NOMO-1 treated with dmso at 0.1 percent for 144 hours (cell line): ENCODE data around the gene XIRP1.
A peak's percentile ranks its signal among the peaks of the same experiment; 100 is the strongest.

ENCODE experiments used
- DNase-seq: peaks from one replicate; lab custom pipeline; 2025; ENCODE audit not compliant: unreplicated experiment; lab: John Stamatoyannopoulos, UW

The XIRP1 gene

DNA sequence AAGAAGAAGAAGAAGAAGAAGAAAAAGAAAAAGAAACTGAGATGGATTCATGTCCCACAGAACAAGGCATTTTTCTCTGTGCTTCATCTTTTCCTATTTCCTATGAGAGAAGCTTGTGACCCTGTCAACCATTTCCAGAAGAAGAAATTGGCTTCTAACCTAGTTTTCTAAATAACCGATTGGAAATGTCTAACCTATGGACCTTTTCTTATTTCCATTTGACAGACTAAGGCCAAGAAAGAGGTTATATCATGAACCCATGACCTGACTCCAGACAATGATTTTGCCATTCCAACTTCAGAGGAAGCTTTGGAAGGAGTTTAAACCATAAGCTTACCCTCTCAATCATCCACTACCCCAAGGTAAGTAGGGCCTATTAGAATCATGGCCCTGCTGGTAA is 22.7 kb downstream of the XIRP1 start:
- no peak for DNase-seq

- DNase-seq, result no peak
These were observed 24.1 kb downstream of the XIRP1 start for GRCh38 chr3:39168156-39168780.

- peak; percentile 36 for DNase-seq
These were observed 25.4 kb downstream of the XIRP1 start for GRCh38 chr3:39166932-39167532.

GRCh38 chr3:39166134-39166710 is 26.2 kb downstream of the XIRP1 start:
- no peak for DNase-seq

- no peak for DNase-seq
These were observed 26.9 kb downstream of the XIRP1 start for GRCh38 chr3:39165518-39165917.

DNA sequence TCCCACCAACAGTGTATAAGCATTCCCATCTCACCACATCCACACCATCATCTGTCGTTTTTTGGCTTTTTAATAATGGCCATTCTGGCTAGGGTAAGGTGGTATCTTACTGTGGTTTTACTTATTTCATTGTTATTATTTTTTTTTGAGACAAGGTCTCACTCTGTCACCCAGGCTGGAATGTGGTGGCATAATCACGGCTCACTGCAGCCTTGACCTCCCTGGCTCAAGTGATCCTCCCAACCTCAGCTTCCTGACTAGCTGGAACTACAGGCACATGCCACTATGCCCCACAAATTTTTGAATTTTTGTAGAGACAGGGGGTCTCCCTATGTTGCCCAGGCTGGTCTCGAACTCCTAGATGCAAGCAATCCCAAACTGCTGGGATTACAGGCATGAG is 28.0 kb downstream of the XIRP1 start:
- no peak for DNase-seq

DNA sequence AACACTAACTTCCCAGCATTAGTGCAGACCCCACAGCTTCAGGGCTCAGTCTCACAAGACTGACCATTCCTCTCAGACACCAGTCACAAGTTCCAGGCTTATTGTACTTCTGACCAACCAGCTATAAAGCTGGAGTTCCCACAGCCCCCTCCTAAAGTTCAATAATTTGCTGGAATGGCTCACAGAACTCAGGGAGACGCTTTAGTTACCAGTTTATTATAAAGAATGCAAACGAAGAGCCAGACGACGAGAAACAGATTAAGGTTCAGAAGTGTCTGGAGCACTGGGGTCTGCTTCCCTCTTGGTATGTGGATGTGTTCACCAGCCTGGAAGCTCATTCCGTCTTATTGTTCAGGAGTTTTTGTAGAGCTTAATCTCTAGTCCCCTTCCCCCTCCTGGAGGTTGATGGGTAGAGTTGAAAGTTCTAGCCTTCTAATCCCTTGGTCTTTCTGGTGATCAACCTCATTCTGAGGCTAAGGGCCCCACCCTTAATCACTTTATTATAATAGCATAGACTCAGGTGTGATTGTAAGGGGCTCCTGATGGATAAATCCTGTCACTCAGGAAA is 34.2 kb downstream of the XIRP1 start:
- no peak for DNase-seq

GRCh38 chr3:39157359-39157758 is 35.0 kb downstream of the XIRP1 start:
- no peak for DNase-seq

DNA sequence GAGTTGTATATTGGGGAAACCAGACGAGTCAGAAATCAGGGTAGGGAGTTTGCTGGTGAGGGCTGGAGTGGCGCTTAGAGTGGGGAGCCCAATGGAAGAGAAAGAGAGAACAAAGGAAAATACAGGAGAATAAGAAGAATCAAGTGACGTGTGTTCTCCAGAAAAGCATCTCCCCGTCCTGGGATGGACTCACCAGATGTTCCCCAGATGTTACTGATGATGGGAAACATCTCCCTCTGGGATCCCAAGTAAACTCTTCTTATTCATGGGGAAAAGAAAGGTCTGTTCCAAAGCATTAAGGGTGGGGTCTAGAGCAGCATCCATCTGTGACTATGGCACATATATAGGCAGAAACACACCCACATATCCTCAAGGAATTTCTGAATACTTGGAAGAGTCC is 36.0 kb downstream of the XIRP1 start:
- DNase-seq, result no peak

- no peak for DNase-seq
These were observed 37.9 kb downstream of the XIRP1 start for GRCh38 chr3:39154280-39155021.

DNA sequence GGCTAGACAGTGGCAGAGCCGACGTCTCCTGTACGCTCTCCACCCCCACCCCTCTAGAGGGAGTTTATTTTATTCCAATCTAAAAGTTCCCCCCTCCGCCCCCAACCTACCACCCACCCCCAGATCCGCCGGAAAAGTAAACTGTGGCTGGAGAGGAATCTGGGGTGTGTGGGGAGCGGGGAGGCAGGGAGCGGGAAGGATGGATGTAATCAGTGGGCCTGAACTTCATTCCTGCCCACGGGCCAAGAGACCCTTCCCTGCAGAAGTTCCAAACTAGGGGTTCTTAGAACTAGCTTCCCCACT is 38.5 kb downstream of the XIRP1 start:
- DNase-seq, result no peak

DNA sequence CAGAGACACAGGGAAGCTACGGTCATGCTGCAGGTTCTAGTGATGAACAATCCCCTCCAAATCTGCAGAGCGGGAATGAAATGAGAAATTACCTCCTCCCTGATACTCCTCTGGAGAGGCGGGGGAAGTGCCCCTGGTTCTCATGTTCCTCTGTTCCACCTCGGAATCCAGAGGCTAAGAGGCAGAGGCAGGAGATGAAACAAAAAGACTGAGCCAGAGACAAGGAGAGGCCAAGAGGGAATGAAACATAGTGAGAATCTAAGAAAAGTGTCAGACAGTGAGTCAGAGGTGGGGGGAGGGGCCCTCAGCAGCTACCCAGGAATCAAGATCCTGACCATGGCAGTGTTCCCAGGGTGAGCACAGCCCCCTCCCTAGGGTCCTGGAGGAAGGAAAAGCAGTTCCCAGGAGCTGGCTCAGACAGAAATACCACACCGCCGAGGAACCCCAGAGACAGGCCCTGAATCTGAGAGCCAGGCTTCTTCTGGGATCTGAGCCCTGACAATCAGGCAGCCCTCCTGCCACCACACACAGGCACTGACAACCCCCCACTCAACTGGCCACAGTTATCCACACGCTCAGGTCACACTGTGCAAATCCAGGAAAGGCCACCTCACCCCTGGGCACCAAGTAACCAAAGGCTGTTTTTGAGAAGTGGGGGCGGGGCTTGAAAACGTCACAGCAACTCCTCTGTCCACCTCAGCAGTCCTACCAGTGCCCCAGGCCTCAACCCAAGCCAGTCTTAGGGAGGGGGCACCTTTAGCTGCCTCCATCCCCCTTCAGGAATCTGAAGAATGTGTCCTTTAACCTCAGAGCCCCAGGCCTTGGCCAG is 41.4 kb downstream of the XIRP1 start:
- no peak for DNase-seq

DNA sequence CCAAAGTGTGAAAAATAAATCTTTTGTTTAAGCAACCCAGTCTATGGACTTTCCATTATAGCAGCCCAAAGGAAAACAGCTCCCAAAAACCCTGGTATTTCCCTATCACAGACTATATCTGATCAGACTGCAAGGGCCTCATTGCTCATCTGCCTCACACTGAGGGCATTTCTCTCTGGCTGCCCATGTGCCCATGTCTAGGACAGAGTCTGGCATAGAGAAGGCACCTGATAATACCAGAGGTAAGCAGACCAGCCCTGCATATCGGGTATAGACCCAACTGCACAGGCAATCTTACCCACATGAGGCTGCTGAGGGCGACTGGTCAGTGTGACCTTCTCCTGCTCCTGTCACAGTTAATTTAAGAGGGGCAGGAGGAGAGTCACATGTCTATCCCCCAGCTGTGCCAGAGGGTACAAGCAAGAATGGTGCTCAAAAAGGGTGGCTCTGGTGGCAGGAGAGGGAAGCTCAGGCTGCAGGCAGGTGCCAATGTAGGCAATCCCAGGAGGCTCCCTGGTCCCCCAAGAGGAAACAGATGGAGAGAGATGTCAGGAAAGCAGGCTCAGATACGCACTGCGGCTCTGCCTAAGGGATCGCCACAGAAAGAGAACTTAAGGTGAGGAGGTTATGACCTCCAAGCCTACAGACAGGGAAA is 42.1 kb downstream of the XIRP1 start:
- DNase-seq, result no peak

GRCh38 chr3:39149498-39150147 is 42.8 kb downstream of the XIRP1 start:
- DNase-seq, result no peak

DNA sequence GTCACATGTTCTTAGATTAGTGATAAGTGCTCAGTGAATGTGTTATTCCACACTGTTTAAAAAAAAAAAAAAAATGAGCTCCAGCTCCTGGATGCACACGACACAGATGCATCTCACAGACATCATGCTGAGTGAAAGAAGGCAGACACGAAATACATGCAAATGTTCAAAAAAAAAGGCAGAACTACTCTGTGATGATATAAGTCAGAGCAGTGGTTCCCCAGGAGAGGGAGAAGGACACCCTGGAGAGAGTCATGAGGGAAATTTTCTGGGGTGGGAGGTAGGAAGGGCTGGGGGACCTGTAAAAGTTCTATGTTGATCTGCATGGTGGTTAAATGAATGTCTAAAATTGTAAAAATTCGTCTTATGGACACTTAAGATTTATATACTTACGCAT is 43.3 kb downstream of the XIRP1 start:
- no peak for DNase-seq

DNA sequence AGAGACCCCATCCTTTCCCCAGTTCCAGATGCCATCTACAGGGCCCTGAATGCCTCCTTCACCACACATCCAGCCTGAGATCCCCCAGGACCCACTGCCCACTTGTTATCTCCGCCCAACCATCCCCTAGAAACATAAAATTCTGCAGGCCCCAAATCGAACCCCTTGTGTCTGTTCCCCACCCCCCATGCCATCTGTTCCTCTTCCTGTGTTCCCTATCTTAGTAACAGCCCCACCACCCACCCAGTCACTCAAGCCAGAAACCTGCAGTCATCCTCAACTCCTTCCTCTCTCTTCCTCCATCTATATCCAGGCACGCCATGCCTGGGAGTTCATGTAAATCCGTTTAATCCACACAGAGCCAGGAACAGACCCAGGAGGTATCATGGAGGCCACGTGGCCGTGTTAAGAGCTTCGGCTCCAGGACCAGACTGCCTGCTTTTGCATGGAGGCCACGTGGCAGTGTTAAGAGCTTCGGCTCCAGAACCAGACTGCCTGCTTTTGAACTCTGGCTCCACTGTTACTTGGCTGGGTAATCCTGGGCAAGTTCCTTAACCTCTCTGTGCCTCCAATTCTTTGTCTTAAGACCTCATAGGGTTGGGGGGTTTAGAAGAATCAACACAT is 43.8 kb downstream of the XIRP1 start:
- no peak for DNase-seq

DNA sequence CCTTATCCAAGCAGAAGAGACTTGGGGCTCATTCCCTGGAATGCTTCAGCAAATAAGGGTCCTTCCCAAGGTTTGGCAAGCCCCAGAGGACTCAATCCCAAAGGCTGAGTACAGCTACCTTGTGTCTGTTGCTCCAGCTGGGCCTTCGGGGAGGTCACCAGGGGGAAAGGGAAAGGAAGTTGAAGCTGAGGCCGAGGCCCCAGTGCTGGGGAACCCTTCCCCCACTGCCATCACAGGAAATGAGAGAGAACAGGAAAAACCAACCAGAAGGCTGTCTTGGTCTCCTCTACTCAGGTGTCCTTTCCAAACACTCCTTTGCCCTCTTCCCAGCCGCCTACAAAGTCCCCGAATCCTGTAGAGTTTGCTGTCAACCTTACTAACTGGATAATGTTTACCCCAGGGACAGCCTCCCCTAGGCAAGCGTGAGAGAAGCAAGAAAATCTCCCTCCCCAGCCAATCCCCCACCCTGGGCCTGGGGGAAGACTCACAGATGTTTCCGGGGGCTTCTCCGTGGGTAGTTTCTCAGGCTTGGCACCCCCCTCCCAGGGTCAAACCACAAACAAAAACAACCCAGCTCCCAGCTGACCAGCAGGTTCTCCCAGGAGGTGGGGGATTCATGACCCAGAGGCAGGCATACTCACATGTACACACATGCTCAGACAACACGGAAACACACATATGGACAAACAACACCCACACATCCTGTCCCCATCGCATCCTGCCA is 44.5 kb downstream of the XIRP1 start:
- DNase-seq, result no peak

GRCh38 chr3:39146611-39147591 is 45.5 kb downstream of the XIRP1 start:
- DNase-seq, result peak; percentile 66
